Loucy (cell line): Measurements from ENCODE around the gene MYBBP1A.

ENCODE experiments used
- H2AFZ ChIP-seq: fragments of 200-600 bp; sonication (generic); 2 replicates; pipeline ENCODE4 v1.6.0; 2016; ENCODE audit warnings: antibody characterized with exemption, mild to moderate bottlenecking, low read length, moderate library complexity
- H3F3A ChIP-seq: fragments of 200-600 bp; 2 replicates; pipeline ENCODE4 v1.6.0; 2016; ENCODE audit warnings: antibody characterized with exemption, low read depth, mild to moderate bottlenecking
- H3K27me3 ChIP-seq: fragments of 200-600 bp; sonication (generic); 2 replicates; pipeline ENCODE4 v1.6.1; 2014; ENCODE audit warnings: low read length, mild to moderate bottlenecking; ENCODE audit not compliant: insufficient read depth, poor library complexity, severe bottlenecking
- H3K36me3 ChIP-seq: fragments of 200-600 bp; sonication (generic); 2 replicates; pipeline ENCODE4 v1.6.1; 2016; ENCODE audit warnings: low read length; ENCODE audit not compliant: insufficient read depth
- H3K4me1 ChIP-seq: fragments of 200-600 bp; sonication (generic); 2 replicates; pipeline ENCODE4 v1.5.1; 2014; ENCODE audit warnings: low read length, mild to moderate bottlenecking; ENCODE audit not compliant: insufficient read depth, poor library complexity, severe bottlenecking
- H3K4me2 ChIP-seq: fragments of 200-600 bp; sonication (generic); 2 replicates; pipeline ENCODE4 v1.6.0; 2014; ENCODE audit warnings: antibody characterized with exemption, low read length, low read depth, mild to moderate bottlenecking; ENCODE audit not compliant: poor library complexity, severe bottlenecking
- H3K4me3 ChIP-seq: fragments of 200-600 bp; sonication (generic); 2 replicates; pipeline ENCODE4 v1.5.1; 2014; ENCODE audit warnings: low read length, mild to moderate bottlenecking, mixed read lengths; ENCODE audit not compliant: poor library complexity, severe bottlenecking
- H3K79me2 ChIP-seq: fragments of 200-600 bp; sonication (generic); 2 replicates; pipeline ENCODE4 v1.6.1; 2014; ENCODE audit warnings: low read length; ENCODE audit not compliant: insufficient read depth
- H3K9ac ChIP-seq: fragments of 200-600 bp; sonication (generic); 2 replicates; pipeline ENCODE4 v1.6.0; 2014; ENCODE audit warnings: mild to moderate bottlenecking, low read depth, low read length, moderate library complexity; ENCODE audit not compliant: poor library complexity, severe bottlenecking
- H3K9me2 ChIP-seq: fragments of 200-600 bp; sonication (generic); replicated peaks from 2 replicates; pipeline ENCODE4 v1.6.1; 2016; ENCODE audit warnings: low read depth, low read length, mixed read lengths
- H3K9me3 ChIP-seq: fragments of 200-600 bp; sonication (generic); 2 replicates; pipeline ENCODE4 v1.6.1; 2014; ENCODE audit warnings: mild to moderate bottlenecking, antibody characterized with exemption, low read length, low read depth; ENCODE audit not compliant: insufficient read depth
- H4K20me1 ChIP-seq: fragments of 200-600 bp; sonication (generic); 2 replicates; pipeline ENCODE4 v1.6.0; 2014; ENCODE audit warnings: antibody characterized with exemption, low read length, mild to moderate bottlenecking; ENCODE audit not compliant: insufficient read depth, poor library complexity, severe bottlenecking
- EZH2phosphoT487 ChIP-seq: fragments of 200-600 bp; IDR thresholded peaks from 2 replicates; pipeline ENCODE4 v1.6.1; 2018; ENCODE audit warnings: antibody characterized with exemption, mild to moderate bottlenecking, moderate library complexity, borderline replicate concordance
- TF ChIP-seq, protein P1 (sequence below): fragments of 200-600 bp; sonication (generic); conservative IDR thresholded peaks from 2 replicates; pipeline ENCODE4 v1.5.1; 2014; ENCODE audit warnings: mild to moderate bottlenecking, antibody characterized with exemption, low read length

Gene MYBBP1A

DNA sequence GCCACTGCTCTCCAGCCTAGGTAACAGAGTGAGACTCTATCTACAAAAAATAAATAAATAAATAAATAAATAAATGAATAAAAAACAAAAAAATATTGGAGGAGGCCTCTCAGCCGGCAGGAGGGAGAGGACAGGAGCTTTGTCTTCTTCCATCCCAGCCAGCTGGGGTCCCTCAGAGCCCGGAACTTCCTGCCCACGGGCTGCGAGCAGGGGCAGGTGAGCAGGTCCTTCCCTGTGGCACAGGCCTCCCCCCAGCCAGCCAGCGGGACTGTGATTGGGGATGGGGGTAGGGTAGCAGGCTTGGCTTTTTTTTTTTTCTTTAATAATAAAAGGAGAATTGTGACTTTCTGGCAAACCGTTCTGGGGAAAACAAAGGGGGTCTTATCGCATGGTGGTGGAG is 39.2 kb upstream of the MYBBP1A start:
- Histone ChIP-seq H2AFZ (no peak overlapping the region), H3K4me2 (no peak overlapping the region), H4K20me1 (no peaks in the 10 kb centered on the region), H3K79me2 (no peaks in the 10 kb centered on the region), H3F3A (no peaks in the 10 kb centered on the region), H3K4me3 (no peak overlapping the region), H3K4me1 (no peaks in the 10 kb centered on the region), H3K9me3 (no peaks in the 10 kb centered on the region), H3K36me3 (no peaks in the 10 kb centered on the region), H3K27me3 (no peaks in the 10 kb centered on the region), H3K9me2 (no peaks in the 10 kb centered on the region), H3K9ac (no peak overlapping the region)
- no peak for TF ChIP-seq EZH2phosphoT487
- TF ChIP-seq, protein P1, sequence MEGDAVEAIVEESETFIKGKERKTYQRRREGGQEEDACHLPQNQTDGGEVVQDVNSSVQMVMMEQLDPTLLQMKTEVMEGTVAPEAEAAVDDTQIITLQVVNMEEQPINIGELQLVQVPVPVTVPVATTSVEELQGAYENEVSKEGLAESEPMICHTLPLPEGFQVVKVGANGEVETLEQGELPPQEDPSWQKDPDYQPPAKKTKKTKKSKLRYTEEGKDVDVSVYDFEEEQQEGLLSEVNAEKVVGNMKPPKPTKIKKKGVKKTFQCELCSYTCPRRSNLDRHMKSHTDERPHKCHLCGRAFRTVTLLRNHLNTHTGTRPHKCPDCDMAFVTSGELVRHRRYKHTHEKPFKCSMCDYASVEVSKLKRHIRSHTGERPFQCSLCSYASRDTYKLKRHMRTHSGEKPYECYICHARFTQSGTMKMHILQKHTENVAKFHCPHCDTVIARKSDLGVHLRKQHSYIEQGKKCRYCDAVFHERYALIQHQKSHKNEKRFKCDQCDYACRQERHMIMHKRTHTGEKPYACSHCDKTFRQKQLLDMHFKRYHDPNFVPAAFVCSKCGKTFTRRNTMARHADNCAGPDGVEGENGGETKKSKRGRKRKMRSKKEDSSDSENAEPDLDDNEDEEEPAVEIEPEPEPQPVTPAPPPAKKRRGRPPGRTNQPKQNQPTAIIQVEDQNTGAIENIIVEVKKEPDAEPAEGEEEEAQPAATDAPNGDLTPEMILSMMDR = no peak

DNA sequence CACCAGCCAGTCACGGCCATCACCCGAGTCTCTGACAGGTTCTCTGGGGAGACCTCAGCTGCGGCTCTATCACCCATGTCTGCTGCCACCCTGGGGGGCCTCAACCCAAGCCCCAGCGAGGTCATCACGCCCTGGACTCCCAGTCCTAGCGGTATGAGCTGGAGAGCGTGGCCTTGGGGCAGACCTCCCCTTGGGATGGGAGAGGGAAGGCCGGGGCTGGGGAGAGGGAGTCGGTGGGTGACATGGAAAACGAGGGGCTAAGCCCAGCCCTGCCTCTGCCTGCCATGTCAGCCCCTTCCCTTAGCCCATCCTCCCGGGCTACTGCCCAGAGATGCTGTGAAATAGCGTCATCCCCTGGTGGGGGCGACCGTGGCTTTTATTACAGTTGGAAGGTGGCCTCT is 37.8 kb upstream of the MYBBP1A start:
- no peak overlapping the region for H2AFZ ChIP-seq
- no peaks in the 10 kb centered on the region for H3K27me3 ChIP-seq
- no peaks in the 10 kb centered on the region for H3K9me3 ChIP-seq
- no peaks in the 10 kb centered on the region for H3K36me3 ChIP-seq
- H4K20me1 ChIP-seq = no peaks in the 10 kb centered on the region
- no peaks in the 10 kb centered on the region for H3F3A ChIP-seq
- H3K9me2 ChIP-seq = no peaks in the 10 kb centered on the region
- H3K79me2 ChIP-seq = no peaks in the 10 kb centered on the region
- TF ChIP-seq, protein P1 = no peak
- no peak for TF ChIP-seq EZH2phosphoT487
- H3K9ac ChIP-seq = no peak overlapping the region
- H3K4me2 ChIP-seq = no peak overlapping the region
- H3K4me1 ChIP-seq = no peaks in the 10 kb centered on the region
- H3K4me3 ChIP-seq = no peak overlapping the region

DNA sequence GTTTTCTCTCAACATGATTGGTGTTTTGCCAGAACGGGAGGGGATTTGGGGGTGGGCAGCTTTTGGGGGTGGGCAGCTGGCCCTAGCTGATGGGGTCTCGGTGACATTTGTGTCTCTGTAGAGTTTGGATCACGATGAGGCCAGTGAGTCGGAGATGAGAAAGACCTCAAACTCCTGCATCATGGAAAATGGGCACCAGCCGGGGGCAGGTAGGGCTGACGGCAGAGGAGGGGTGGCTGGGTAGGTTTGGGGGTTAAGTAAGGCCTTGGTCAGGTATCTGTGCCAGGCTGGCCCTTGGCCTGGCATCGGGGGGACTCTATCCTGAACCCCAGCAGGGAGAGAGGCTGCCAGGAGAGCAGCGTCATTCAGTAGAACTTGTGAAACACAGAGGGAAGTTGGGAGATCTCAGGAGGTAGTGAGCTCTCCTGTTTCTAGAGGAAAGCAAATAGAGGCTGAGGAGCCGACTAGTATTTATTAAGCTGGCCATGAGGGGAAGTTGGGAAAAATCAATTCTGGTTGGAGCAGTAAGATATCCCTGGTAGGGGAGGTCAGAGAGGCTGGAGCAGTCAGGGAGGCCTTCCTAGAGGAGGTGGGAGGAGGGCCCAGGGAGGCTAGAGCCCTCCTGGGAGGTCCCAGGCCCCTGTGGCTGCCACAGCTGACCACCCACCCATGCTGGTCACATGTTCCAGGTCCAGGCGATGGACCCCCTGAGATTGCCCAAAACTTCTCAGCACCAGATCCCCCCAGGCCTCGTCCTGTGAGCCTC is 37.2 kb upstream of the MYBBP1A start:
- Histone ChIP-seq H3K27me3 (no peaks in the 10 kb centered on the region), H3K36me3 (no peaks in the 10 kb centered on the region), H4K20me1 (no peaks in the 10 kb centered on the region), H3K4me2 (no peak overlapping the region), H3K9ac (no peak overlapping the region), H2AFZ (no peak overlapping the region), H3K4me3 (no peak overlapping the region), H3F3A (no peaks in the 10 kb centered on the region), H3K9me3 (no peaks in the 10 kb centered on the region), H3K9me2 (no peaks in the 10 kb centered on the region), H3K79me2 (no peaks in the 10 kb centered on the region), H3K4me1 (no peaks in the 10 kb centered on the region)
- no peak for TF ChIP-seq EZH2phosphoT487
- TF ChIP-seq, protein P1 = no peak
